Stimulated activated CD4-positive, alpha-beta T cell treated with anti-CD3 and anti-CD28 coated beads, TNF-alpha, amount 100 ng/mL, for 48 hours (primary cell): ENCODE measurements around the gene SLC6A5.
A peak's percentile ranks its signal among the peaks of the same experiment; 100 is the strongest.

Experiments
- DNase-seq, 3 donors: peaks; one replicate each; pipeline ENCODE4 v3.0.0-alpha.2; 2020; ENCODE audit warnings: low read depth in 3 of 3

The SLC6A5 gene

DNA sequence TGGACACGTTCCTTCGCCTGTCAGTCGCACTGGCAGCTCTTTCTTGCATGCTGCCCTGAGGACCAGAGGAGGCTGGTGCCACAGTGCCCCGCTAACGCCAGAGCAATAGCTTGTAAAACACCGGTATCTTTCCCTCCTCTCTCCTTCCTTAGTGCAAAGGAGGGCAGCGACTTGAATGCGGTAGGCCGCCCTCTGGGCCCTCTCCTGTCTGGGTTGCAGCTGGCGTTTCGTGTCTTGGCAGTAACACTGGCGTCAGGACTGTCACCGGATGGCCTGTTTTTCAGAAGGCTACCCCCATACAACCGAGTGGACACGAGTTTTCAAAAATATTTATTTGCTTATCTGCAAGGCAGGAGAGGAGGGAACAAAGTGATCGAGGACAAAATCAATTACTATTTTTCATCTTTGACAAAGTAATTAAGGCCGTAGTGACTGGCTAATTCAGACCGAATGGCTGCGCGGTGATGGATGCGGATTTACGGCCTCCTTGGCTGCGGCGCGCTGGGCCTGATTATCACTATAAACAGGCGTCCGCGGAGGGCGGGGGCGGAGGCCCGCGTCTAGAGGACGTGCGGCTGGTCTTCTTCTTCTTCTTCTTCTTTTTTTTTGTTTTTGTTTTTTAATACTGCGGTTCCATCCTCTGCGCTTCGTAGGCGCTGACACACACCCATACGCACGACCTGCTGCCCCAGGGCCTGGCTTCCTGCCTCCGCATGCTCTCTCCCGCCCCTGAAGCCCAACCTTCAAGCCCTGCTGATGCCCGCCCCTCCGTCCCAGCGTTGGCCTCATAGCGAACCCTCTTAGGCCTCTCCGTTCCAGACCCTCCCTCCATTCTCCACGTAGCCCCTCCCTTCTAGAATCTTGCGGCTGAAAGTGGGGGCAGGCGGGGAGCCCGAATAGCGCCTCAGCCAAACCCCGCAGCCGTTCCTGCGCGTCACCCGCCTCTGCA is 2.9 kb upstream of the SLC6A5 start:
- no peak for DNase-seq

DNA sequence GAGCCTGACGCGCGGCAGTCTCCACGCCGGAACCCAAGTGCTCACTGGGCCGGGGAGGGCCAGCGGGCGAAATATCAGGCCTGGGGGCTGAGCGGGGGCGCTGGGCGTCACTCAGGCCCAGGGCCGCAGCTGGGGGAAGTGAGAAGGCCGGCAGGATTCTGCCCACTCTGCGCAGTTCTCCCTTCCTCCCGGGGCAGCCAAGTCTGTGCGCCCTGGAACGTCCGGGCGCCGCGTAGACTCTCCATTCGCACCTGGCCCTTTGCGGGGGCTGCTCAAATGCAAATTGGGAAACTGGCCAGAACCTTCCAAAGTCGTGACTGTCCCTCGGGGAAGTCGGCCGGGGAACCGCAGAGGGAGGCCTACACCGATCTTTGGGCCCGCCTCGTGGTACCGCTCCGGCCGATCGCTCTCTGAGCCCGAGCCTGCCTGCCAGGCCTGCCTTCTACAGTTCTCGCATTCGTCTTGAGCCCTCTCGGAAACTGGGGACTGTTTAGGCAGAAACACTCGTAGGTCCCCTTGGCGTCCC is 2.2 kb upstream of the SLC6A5 start:
- no peak for DNase-seq

DNA sequence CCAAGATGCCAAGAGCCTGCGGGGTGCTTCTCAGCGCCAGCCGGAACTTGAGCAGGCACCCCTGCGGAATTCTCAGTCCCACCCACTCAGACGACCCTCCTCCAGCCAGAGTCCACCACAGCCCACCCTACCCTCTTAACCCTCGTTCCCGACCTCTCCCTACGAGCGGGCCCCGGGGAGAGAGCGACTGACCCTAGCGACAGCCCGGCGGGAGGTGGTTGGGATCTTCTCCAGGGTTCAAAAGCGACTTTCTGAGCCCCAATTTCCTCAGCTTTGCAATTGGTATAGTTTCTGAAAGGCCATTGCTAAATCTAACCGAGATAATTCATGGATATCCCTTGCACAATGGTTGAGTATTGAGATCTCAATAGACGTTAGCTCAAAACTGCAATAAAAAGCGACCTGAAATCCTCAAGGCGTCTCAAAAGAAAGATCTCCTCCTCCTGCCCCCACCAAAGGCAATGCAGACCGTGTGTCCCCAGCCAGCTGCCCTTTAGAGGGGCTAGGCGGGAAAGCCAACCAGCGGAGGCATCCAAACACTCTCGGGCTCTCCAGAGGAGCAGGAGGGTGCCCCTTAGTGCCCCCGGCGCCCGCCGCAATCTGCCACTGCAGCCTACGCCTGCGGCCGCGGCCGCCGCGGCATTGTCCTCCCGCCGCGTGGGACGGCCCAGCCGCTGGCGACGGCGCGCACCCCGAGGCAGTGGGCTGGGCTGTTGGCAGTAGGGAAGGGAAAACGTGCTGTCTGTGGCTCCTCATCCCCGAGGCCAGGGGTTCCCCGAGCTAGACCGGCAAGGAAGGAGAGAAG is 1.5 kb upstream of the SLC6A5 start:
- no peak for DNase-seq

DNA sequence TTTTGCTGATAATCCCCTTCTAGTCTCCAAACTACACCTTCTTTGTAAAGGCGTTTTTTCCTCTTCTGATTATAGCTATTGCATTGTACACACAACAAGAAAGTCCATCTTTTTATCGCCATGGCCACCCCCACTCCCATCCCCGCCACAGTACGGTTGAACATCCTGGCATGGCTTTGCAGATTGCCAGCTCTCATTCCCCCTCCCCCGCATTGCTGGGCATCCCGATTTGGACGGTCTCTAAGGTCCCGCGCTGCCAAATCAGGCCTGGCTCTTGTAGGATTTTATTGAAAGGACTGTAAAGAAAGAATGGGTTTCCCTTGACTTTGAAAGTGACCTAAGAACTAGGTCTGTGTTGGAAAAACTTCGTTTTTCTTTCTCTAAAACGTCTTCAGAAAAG is 916 bp upstream of the SLC6A5 start:
- DNase-seq: no peak

DNA sequence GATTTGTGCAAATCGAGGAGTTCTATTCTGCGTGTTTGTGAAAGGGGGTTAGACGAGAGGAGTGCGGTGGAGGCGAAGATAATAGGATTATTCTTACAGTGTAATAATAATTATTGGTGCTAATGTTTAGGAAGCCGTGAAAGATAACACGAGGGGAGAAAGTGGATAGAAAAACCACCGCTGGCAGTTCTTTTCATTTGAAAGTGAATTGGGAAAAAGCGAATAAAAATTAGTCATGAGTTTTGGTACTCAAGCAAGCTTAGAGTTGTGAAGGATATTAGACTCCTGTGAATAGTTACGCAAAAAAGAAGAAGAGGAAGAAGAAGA is 575 bp downstream of the SLC6A5 start:
- no peak for DNase-seq

DNA sequence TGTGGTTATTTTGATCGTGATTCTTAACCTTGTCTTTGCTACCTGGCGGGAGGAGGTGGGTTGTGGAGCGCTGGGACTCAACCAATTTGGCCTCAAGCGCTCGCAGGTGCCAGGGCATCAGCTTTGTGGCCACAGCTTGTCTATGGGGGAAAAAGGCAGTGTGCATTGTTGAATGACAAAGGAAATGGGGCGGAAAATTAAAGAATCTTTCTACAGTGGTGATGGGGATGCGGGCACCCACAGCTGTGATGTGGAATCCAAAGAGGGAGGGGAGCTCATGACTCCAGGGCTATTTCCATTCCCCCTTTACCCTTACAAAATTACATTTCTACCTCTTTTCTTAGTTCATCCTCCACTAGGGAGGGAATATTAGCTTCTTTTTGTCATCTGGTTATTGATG is 1.1 kb downstream of the SLC6A5 start:
- DNase-seq: no peak

DNA sequence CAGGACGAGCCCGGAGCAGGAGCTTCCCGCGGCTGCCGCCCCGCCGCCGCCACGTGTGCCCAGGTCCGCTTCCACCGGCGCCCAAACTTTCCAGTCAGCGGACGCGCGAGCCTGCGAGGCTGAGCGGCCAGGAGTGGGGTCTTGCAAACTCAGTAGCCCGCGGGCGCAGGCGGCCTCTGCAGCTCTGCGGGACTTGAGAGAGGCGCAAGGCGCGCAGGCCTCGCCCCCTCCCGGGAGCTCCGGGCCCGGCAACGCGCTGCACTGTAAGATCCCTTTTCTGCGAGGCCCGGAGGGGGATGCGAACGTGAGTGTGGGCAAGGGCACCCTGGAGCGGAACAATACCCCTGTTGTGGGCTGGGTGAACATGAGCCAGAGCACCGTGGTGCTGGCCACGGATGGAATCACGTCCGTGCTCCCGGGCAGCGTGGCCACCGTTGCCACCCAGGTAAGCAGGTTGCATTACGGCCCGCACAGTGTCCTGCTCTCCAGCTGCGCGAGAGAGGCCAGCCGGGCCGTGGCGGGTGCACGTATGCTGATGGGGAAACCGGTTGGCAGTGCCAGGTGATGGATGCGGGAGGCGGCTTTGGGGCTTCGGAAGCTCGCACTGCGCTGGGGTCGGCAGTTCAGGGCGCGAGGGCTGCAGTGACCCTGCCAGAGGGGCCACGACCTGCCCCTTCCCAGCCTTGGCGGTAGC is 2.0 kb downstream of the SLC6A5 start:
- DNase-seq: no peak

DNA sequence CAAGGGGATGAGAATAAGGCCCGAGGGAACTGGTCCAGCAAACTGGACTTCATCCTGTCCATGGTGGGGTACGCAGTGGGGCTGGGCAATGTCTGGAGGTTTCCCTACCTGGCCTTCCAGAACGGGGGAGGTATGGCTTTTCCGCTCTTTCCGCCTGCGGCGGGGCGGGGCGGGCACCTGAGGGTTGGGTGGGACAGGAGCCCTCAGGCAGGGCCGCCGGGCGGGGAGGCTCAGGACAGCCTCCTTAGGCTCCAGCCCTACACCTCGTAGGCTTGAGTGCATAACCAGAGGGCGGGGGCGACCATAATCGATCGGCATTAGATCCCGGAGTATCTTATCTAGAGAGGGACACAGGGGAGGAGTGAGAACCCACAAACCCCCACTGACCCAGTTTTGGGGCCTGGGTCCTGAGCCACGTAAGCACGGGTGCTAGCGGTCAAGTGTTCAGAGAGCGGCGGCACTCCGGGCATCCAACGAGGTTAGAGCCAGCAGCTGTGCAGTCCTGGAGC is 4.9 kb downstream of the SLC6A5 start:
- DNase-seq: no peak

DNA sequence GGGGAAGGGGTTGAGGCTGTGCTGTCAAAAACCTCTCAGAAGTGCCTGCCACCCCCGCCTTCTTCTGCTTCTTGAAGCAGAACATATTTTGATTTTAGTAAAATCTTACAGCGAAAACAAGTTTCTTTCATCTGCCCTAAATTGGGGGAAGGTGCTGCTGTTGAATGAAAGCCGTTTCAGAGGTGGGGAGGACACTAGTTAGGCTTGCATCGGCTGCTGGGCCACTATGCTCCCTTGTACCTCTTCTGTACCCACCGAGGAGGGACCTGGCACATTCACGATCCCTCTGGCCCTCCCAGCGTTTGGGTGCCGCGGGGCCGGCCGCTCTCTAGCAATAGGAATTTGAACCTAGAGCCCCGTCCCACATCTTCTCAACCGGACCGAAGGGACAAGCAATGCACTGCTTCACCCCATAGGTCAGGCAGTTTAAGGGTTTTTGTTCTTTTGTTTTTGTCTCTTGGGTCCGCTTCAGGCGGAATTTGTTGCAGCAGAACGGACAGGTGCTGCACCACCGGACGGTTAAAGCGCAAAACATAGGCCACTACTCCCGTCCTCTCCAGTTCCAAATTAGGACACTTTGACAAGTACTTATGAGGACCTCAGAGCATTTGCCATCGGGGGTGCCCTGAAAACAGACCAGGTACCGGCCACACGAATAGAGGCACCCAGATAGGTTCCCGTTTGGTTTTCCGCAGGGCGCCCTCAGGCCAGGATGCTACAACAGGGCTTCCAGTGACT is 5.6 kb downstream of the SLC6A5 start:
- no peak for DNase-seq

DNA sequence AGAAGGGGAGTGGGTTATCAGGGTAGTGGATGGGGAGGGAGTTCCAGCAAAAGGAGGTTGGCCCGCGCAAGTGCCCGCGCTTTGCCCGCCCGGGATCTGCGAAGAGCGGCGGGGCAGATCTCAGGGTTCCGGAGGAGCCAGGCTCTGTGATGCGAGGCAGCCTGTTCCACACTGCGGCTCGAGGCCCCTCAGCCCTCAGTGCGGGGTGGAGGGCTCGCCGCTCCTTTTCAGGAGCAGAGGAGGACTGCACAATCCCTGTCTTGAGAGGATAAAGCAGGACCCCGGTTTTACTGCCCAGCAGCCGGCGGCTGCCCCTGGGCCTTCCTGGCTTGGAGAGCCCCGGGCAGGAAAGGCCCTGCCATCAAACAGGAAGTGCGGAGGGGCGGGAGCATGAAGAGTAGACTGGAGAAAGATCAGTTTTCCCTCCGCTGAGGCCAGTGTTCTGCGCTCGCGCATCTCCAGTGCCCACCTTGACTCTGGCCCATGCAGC is 6.2 kb downstream of the SLC6A5 start:
- DNase-seq: no peak

DNA sequence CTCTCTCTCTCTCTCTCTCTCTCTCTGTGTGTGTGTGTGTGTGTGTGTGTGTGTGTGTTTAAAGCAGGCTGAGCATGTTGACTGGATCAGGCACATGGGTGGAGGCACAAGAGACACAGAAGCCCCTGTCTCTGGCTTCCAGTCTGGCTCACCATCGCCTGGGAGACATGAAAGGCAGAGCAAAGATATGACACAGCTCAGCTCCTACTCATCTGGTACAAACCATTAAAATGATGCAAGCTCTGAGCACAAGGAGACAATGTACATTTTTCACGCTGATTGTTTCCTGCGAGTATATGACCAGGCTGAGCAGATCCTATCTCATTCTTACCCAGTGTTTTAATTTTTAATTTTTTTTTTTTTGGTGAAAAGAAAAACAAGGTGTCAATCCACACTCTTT is 9.5 kb downstream of the SLC6A5 start:
- DNase-seq: no peak

DNA sequence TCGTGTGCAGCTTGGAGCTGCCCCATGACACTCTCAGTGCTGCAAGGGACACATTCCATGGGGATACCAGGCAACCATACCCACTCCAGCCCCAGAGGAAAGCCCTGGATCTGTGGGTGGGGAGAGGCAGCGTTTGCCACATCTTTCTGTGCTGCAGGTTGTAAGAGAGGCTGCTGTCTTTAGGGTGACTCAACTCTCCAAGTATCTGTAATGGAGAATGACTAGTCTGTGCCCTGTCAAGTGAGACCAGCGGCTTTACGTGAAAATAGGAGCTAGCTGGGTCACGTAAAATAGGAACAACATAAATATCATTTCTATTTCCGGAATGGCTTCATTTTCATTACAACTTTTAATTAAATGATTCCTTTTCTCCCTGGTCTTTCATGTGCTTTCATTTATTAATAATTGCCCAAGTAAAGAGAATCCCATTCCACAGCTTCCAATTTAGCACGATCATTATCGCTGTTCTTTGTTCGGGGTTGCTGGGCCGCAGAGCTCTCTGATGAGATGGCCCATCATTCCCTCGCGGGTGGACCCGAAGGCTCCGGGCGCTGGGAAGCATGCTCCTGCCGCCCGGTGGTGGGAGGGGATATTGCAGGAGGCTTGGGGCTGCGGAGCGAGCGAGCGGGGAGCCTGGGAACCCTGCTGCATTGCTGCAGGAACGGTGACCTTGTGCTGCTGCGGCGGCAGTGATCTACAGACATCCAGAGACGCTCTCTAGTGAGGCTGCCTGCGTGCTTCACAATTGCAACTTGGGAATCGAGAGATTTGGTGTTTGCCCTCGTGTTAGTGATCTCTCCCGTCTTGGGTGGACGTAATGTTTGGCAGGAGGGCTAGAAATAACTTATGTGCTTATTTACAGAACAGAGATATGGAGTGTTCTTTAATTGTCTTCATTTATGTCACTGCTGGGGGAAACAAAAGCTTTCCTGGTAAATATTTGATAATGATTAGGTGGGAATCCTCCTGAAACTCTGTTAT is 10.6 kb downstream of the SLC6A5 start:
- DNase-seq: peak; percentile 39 to 57 (median 46)

DNA sequence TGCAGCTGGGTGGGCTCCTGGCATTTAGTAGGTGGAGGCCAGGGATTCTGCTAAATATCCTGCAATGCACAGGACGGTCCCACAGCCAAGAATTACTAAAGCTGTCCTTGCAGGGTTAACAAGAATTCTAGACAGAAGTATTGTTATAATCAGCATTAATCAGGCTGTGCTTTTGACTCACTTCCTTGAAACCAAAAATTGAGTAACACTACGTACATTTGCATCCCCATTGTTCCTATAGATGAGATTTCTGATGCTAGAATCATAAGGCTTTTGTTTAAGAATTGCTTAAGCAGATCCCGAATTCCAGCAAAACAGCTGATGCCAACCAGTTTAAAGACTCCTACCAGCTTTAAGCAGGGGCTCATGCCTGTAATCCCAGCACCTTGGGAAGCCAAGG is 11.4 kb downstream of the SLC6A5 start:
- DNase-seq: no peak

DNA sequence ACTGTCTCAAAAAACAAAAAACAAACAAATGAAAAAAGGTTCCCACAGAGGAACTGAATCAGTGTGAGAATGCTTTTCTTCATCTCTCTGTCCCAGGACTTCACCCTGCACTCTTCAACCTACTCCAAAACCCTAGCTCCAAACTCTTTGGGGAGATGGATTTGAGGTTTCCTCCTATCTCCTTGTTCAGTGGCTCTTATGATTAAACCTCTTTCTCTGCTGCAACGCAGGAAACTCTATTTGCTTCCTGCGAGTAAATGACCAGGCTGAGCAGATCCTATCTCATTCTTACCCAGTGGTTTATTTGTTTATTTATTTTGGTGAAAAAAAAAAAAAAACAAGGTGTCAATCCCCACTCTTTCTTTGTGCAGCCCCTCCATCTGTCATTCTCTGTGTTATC is 12.0 kb downstream of the SLC6A5 start:
- no peak for DNase-seq

DNA sequence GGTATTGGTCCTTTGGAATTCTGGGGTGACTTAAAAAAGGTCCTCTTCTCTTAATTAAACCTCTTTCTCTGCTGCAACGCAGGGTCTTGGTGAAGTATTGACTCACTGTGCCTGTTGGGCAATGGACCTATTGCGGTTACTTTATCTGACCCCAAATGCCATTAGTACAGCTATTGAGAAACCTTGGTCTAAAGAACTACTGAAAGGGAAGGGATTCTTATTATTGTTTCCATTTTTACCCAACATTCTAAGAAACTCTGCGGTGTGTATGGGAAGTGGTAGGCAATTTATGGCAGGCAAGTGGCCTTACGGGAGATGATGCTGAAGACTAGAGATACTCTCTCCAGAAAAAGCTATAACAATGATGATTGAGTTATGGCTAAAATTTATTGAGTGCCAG is 12.5 kb downstream of the SLC6A5 start:
- no peak for DNase-seq

DNA sequence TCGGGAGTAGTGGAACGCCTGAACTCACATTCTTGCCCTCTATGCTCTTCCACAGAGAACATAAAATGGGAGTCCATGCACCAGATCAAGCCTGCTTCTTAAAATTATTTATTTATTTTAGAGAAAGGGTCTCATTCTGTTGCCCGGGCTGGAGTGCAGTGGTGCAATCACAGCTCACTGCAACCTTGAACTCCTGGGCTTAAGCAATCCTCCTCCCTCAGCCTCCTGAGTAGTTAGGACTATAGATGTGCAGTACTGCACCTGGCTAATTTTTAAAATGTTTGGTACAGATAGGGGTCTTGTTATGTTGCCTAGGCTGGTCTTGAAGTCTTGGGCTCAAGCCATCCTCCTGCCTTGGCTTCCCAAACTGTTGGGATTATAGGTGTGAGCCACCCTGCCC is 13.0 kb downstream of the SLC6A5 start:
- no peak for DNase-seq

DNA sequence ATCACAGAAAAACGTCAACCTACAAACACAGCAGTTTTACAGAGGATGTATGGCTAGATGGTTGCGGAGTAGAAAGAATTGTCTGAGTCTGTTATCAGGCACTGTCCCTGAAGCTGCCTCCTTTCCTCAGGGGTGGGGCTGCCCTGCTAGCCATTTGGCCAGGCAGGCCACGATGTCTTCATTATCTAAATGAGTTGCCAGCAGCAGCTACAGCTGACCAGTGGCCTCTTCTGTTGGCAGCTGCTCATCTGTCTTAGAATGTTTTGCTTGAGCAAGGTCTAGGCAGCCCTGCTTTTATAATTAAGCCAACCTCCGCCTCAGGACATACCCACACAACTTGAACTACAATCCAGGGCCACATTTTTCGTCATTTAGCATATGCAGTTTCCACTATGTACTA is 17.5 kb downstream of the SLC6A5 start:
- no peak for DNase-seq

DNA sequence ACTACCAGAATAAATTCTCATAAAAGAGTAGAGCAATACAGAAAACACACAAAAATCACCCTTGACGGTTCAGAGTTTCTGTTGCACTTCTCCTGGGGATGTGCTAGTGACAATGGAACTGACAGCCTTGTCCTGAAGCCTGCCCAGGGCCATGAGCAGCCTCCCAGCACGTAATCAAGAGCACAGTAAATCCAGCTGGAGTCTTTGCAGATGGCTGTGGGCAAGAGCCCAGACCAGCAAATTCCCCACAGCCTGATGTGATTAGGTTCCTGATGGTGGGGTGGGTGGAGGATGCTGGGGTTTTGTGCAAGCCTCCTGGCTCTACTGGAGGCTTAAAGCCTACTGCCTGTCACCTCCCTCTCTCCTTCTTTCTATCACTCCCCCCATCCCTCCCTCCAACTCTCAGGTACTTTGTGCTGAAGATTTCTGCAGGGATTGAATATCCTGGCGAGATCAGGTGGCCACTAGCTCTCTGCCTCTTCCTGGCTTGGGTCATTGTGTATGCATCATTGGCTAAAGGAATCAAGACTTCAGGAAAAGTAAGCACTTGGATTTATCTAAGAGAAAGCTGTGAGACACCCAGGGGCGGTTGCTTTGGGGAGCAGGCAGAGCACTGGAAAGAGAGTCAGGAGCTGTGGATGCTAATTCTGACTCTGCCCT is 18.1 kb downstream of the SLC6A5 start:
- DNase-seq: no peak

DNA sequence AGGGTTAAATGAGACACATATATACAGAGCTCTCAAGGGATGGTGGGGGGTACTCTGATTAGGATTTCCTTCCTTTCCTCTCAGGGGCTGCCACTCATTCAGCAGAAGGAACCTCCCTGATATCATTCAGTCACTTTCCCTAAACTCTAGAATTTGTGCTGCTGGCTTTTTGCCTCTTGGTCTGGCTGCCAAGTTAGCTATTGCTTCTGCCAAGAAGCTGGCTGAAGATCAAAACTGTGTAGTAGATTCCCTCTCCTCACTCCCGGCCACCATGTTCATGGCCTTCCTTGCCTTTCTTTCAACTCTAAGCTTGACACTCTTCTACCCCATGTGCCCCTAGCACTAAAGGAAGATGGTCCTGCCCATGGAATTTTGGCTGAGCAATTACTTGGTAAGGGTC is 18.7 kb downstream of the SLC6A5 start:
- DNase-seq: no peak
